NT2/D1 (cell line): ENCODE measurements around the gene AMBP.

Experiments
- DNase-seq: peaks from one replicate; pipeline ENCODE4 v3.0.0-alpha.2; 2011; ENCODE audit warnings: low read depth, low spot score
- H3K27me3 ChIP-seq: 2 replicates; pipeline ENCODE4 v1.6.0; 2011; ENCODE audit warnings: mild to moderate bottlenecking; ENCODE audit not compliant: insufficient read length, insufficient read depth
- H3K36me3 ChIP-seq: 2 replicates; pipeline ENCODE4 v1.6.1; 2011; ENCODE audit warnings: mild to moderate bottlenecking, low read length, mixed read lengths; ENCODE audit not compliant: insufficient read depth, insufficient read length
- H3K4me1 ChIP-seq: 2 replicates; pipeline ENCODE4 v1.5.1; 2011; ENCODE audit not compliant: insufficient read depth, insufficient read length
- H3K4me3 ChIP-seq: 2 replicates; pipeline ENCODE4 v1.5.1; 2011; ENCODE audit warnings: low read depth; ENCODE audit not compliant: insufficient read length
- H3K9ac ChIP-seq: 2 replicates; pipeline ENCODE4 v1.6.0; 2011; ENCODE audit warnings: low read depth; ENCODE audit not compliant: insufficient read length
- H3K9me3 ChIP-seq: 2 replicates; pipeline ENCODE4 v1.5.1; 2011; ENCODE audit warnings: mild to moderate bottlenecking, low read length; ENCODE audit not compliant: insufficient read depth
- SUZ12 ChIP-seq: IDR thresholded peaks from 2 replicates; pipeline ENCODE4 v1.6.1; 2011; ENCODE audit not compliant: insufficient read length, insufficient read depth; ENCODE audit errors: extremely low read depth
- YY1 ChIP-seq: IDR thresholded peaks from 2 replicates; pipeline ENCODE4 v1.6.1; 2011; ENCODE audit not compliant: insufficient read length, insufficient read depth
- ZNF274 ChIP-seq: IDR thresholded peaks from 2 replicates; pipeline ENCODE4 v1.6.1; 2011; ENCODE audit warnings: mild to moderate bottlenecking, low read depth, low read length

AMBP gene

GRCh38 chr9:114051281-114051680 lies 26.8 kb downstream of the AMBP start:
- peaks cover 2% of the 10 kb centered on the region for H3K4me1 ChIP-seq
- DNase-seq, result no peak
- no peak for TF ChIP-seq ZNF274
- no peak for TF ChIP-seq SUZ12
- no peak for TF ChIP-seq YY1
- no peaks in the 10 kb centered on the region for H3K27me3 ChIP-seq
- no peak overlapping the region for H3K9ac ChIP-seq
- H3K4me3 ChIP-seq, result no peak overlapping the region
- no peaks in the 10 kb centered on the region for H3K9me3 ChIP-seq
- peaks cover 40% of the 10 kb centered on the region for H3K36me3 ChIP-seq

GRCh38 chr9:114050646-114051045 lies 27.5 kb downstream of the AMBP start:
- no peak for TF ChIP-seq ZNF274
- TF ChIP-seq SUZ12, result no peak
- no peak for TF ChIP-seq YY1

GRCh38 chr9:114050226-114050568 lies 27.9 kb downstream of the AMBP start:
- no peaks in the 10 kb centered on the region for H3K9me3 ChIP-seq
- H3K4me3 ChIP-seq, result no peak overlapping the region
- no peak for DNase-seq
- H3K36me3 ChIP-seq, result peaks cover 40% of the 10 kb centered on the region
- TF ChIP-seq YY1 (no peak), ZNF274 (no peak), SUZ12 (no peak)
- H3K27me3 ChIP-seq, result no peaks in the 10 kb centered on the region
- peaks cover 2% of the 10 kb centered on the region for H3K4me1 ChIP-seq
- H3K9ac ChIP-seq, result no peak overlapping the region

More at GRCh38 chr9:114050646-114051045, 27.5 kb downstream of the AMBP start:
- Histone ChIP-seq H3K4me1 (peaks cover 2% of the 10 kb centered on the region), H3K27me3 (no peaks in the 10 kb centered on the region), H3K36me3 (peaks cover 40% of the 10 kb centered on the region), H3K9me3 (no peaks in the 10 kb centered on the region), H3K4me3 (no peak overlapping the region), H3K9ac (no peak overlapping the region)
- DNase-seq, result no peak

GRCh38 chr9:114049441-114050225 lies 28.5 kb downstream of the AMBP start:
- TF ChIP-seq YY1 (no peak), ZNF274 (no peak), SUZ12 (no peak)
- peaks cover 40% of the 10 kb centered on the region for H3K36me3 ChIP-seq

GRCh38 chr9:114048533-114049415 lies 29.3 kb downstream of the AMBP start:
- no peak for TF ChIP-seq SUZ12
- TF ChIP-seq YY1, result no peak
- TF ChIP-seq ZNF274, result no peak
- H3K9ac ChIP-seq, result no peak overlapping the region
- DNase-seq, result no peak
- peaks cover 40% of the 10 kb centered on the region for H3K36me3 ChIP-seq
- H3K4me3 ChIP-seq, result no peak overlapping the region
- H3K9me3 ChIP-seq, result no peaks in the 10 kb centered on the region
- H3K27me3 ChIP-seq, result no peaks in the 10 kb centered on the region
- no peaks in the 10 kb centered on the region for H3K4me1 ChIP-seq

More at GRCh38 chr9:114049441-114050225, 28.5 kb downstream of the AMBP start:
- Histone ChIP-seq H3K4me1 (no peaks in the 10 kb centered on the region), H3K9me3 (no peaks in the 10 kb centered on the region), H3K27me3 (no peaks in the 10 kb centered on the region), H3K4me3 (no peak overlapping the region), H3K9ac (no peak overlapping the region)
- DNase-seq, result no peak

GRCh38 chr9:114047717-114048116 lies 30.4 kb downstream of the AMBP start:
- no peaks in the 10 kb centered on the region for H3K9me3 ChIP-seq
- H3K36me3 ChIP-seq, result peaks cover 38% of the 10 kb centered on the region
- TF ChIP-seq SUZ12 (no peak), ZNF274 (no peak), YY1 (no peak)
- no peak overlapping the region for H3K4me3 ChIP-seq
- H3K27me3 ChIP-seq, result no peaks in the 10 kb centered on the region
- peak; percentile 15 for DNase-seq
- H3K4me1 ChIP-seq, result no peaks in the 10 kb centered on the region
- no peak overlapping the region for H3K9ac ChIP-seq

- Histone ChIP-seq H3K36me3 (peaks cover 32% of the 10 kb centered on the region), H3K9me3 (no peaks in the 10 kb centered on the region), H3K4me3 (no peak overlapping the region), H3K4me1 (no peaks in the 10 kb centered on the region), H3K9ac (no peak overlapping the region), H3K27me3 (no peaks in the 10 kb centered on the region)
- no peak for TF ChIP-seq ZNF274
- TF ChIP-seq SUZ12, result no peak
- TF ChIP-seq YY1, result no peak
- no peak for DNase-seq
Measured at GRCh38 chr9:114046875-114047274, 31.2 kb downstream of the AMBP start.
